NB4 (cell line): Measurements from ENCODE around the gene TRAPPC2.

Source experiments
- MYC ChIP-seq: IDR thresholded peaks from 2 replicates; pipeline ENCODE4 v1.6.1; 2011; ENCODE audit warnings: low read depth, low read length
- POLR2A ChIP-seq: IDR thresholded peaks from 2 replicates; pipeline ENCODE4 v1.6.1; 2011; ENCODE audit warnings: mild to moderate bottlenecking; ENCODE audit not compliant: insufficient read length; ENCODE audit errors: extremely low read depth
- TF ChIP-seq, protein P1 (sequence below): IDR thresholded peaks from one replicate; pipeline ENCODE4 v1.5.1; 2012; ENCODE audit warnings: low read depth, low read length
- TF ChIP-seq, protein P2 (sequence below): IDR thresholded peaks from 2 replicates; pipeline ENCODE4 v1.6.1; 2011; ENCODE audit warnings: low read depth, low read length

DNA sequence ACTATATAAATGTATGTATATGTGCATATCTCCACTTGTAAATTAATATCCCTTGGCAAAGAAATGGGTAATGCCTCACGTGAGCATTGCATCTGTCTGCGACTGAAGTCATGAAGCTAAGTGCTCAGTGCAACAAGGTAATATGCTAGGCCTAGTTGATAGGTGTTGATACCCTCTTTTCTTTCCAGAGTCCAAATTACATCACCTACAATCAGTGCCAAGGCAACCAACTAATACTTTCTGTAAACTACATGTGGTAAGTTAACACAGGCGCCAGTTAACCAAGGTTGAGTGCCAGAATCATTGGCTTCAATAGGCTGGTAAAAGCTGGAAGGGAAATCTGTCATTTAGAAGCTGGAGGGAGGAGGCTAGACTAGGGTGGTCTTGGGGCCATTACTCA is 41.4 kb upstream of the TRAPPC2 start:
- TF ChIP-seq, protein P1, sequence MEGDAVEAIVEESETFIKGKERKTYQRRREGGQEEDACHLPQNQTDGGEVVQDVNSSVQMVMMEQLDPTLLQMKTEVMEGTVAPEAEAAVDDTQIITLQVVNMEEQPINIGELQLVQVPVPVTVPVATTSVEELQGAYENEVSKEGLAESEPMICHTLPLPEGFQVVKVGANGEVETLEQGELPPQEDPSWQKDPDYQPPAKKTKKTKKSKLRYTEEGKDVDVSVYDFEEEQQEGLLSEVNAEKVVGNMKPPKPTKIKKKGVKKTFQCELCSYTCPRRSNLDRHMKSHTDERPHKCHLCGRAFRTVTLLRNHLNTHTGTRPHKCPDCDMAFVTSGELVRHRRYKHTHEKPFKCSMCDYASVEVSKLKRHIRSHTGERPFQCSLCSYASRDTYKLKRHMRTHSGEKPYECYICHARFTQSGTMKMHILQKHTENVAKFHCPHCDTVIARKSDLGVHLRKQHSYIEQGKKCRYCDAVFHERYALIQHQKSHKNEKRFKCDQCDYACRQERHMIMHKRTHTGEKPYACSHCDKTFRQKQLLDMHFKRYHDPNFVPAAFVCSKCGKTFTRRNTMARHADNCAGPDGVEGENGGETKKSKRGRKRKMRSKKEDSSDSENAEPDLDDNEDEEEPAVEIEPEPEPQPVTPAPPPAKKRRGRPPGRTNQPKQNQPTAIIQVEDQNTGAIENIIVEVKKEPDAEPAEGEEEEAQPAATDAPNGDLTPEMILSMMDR: no peak
- no peak for TF ChIP-seq POLR2A
- TF ChIP-seq, protein P2, sequence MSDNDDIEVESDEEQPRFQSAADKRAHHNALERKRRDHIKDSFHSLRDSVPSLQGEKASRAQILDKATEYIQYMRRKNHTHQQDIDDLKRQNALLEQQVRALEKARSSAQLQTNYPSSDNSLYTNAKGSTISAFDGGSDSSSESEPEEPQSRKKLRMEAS: no peak
- TF ChIP-seq MYC: no peak
